Gastrocnemius medialis (tissue), 4 donors: ENCODE measurements around the gene RNF220. TPM values are rescaled to one million over a fixed set of nuclear protein-coding genes. Genes with fewer than 3 reads are reported as not detected.

Source experiments
- ATAC-seq, 2 donors: fragments of 150-250 bp; one replicate each; pipeline ENCODE4 v1.9.1; 2016
- DNase-seq, 2 donors: peaks; one replicate each; pipeline ENCODE4 v3.0.0-alpha.2; 2019
- H3K27ac ChIP-seq, 4 donors: fragments of 200-600 bp; sonication (generic); 1 replicate in 1 of 4; 2 replicates in 3 of 4; pipeline ENCODE4 v1.5.1; 2016 to 2018; ENCODE audit warnings: mild to moderate bottlenecking in 2 of 4, moderate library complexity in 1 of 4
- H3K27me3 ChIP-seq, 3 donors: fragments of 200-600 bp; sonication (generic) in 2 of 3; 1 replicate in 1 of 3; 2 replicates in 2 of 3; pipeline versions ENCODE4 v1.5.1 to v1.6.0; 2016 to 2019; ENCODE audit warnings: mild to moderate bottlenecking in 1 of 3, moderate library complexity in 1 of 3
- H3K36me3 ChIP-seq, 2 donors: fragments of 200-600 bp; sonication (generic) in 1 of 2; one replicate each; pipeline ENCODE4 v1.5.1; 2017 to 2018
- H3K4me1 ChIP-seq, 2 donors: fragments of 200-600 bp; sonication (generic) in 1 of 2; one replicate each; pipeline ENCODE4 v1.5.1; 2016 to 2017; ENCODE audit warnings: mild to moderate bottlenecking in 2 of 2
- H3K4me3 ChIP-seq, 4 donors: fragments of 200-600 bp; sonication (generic) in 3 of 4; 1 replicate in 1 of 4; 2 replicates in 3 of 4; pipeline ENCODE4 v1.5.1; 2016 to 2019; ENCODE audit warnings: mild to moderate bottlenecking in 2 of 4
- H3K9me3 ChIP-seq, 3 donors: fragments of 200-600 bp; sonication (generic) in 2 of 3; 1 replicate in 1 of 3; 2 replicates in 2 of 3; pipeline ENCODE4 v1.5.1; 2016 to 2019
- POLR2A ChIP-seq, 2 donors: fragments of 450-650 bp; IDR thresholded peaks; one replicate each; pipeline ENCODE4 v1.6.1; 2017; ENCODE audit warnings: antibody characterized with exemption in 2 of 2, mild to moderate bottlenecking in 2 of 2, moderate library complexity in 2 of 2
- in situ Hi-C, 4 donors: fragments of 200-750 bp; cut with MboI; loops; one replicate each; pipeline versions ENCODE4 v1.15.0 to v1.8.0; 2017; ENCODE audit warnings: low sequenced_read_pairs in 4 of 4
- intact Hi-C: fragments of 100-400 bp; cut with DNase I; formaldehyde crosslinking; loops from one replicate; pipeline ENCODE4 v1.15.1; 2023; ENCODE audit warnings: low total_unique reads
- total RNA-seq, 4 donors: library from RNA; depleted of rRNA; stranded (reverse); fragments of >200 nt; gene quantifications; one replicate each; pipeline versions ENCODE4 v1.1.0 to v1.2.3, GENCODE V29; 2016
- TF ChIP-seq, protein P1 (sequence below), 5 experiments: fragments of 450-650 bp in 3 of 5; fragments of 200-600 bp in 2 of 5; sonication (generic) in 2 of 5; IDR thresholded peaks in 4 of 5; conservative IDR thresholded peaks in 1 of 5; 1 replicate in 4 of 5; 2 replicates in 1 of 5; pipeline ENCODE4 v1.5.1; 2016 to 2019; ENCODE audit warnings: antibody characterized with exemption in 5 of 5, mild to moderate bottlenecking in 3 of 5, moderate library complexity in 3 of 5

Gene RNF220
- total RNA-seq, 4 donors from 2014 or later: 91.2 to 172 (median 128) TPM

DNA sequence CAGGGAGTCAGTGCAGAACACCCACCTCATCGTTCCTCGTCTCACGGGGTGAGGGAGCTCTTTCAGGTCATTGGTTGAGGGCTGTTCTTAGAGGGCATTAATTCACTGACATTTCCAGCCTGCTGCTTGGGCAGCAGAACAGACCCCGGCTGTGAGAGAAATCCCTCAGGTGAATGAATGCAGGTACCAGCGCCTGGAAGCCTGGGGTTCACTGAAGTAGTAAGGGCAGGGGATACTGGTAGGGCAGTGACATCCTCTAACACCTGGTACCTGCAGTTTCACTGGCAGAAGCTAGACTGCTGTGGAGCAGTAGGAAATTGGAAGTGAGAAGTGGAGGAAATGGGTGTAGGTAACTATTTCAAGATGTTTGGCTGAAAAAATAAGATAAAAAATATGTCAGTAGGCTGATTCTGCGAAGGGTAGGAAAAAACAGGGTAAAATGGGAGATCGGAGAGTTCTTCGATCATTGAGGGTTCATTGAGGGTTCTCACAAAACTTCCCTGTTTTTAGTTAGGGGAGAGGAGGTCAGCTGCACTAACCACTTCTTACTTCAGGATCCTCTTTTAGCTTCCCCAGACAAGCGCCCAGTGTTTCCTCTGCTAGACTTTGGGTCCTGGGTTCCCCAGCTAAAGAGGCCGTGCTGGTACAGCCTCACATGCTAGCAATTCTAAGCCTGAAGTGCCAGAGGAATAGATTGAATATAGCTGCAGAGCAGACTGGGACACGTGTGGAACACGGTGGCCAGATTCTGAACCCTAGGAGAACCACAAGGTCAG is 55.2 kb downstream of the RNF220 start:
- ATAC-seq (no peak), DNase-seq (no peak)
- Histone ChIP-seq H3K9me3 (no peaks in the 10 kb centered on the region), H3K27me3 (peaks cover 0 to 14% (median 0%) of the 10 kb centered on the region in 3 donors), H3K36me3 (no peaks in the 10 kb centered on the region), H3K27ac (no peak overlapping the region), H3K4me3 (no peak overlapping the region), H3K4me1 (no peaks in the 10 kb centered on the region)
- intact Hi-C loops: no loop called here
- in situ Hi-C loops: no loop called here
- TF ChIP-seq POLR2A (IDR thresholded peaks at IDR 0.05): no peak
- TF ChIP-seq, protein P1, sequence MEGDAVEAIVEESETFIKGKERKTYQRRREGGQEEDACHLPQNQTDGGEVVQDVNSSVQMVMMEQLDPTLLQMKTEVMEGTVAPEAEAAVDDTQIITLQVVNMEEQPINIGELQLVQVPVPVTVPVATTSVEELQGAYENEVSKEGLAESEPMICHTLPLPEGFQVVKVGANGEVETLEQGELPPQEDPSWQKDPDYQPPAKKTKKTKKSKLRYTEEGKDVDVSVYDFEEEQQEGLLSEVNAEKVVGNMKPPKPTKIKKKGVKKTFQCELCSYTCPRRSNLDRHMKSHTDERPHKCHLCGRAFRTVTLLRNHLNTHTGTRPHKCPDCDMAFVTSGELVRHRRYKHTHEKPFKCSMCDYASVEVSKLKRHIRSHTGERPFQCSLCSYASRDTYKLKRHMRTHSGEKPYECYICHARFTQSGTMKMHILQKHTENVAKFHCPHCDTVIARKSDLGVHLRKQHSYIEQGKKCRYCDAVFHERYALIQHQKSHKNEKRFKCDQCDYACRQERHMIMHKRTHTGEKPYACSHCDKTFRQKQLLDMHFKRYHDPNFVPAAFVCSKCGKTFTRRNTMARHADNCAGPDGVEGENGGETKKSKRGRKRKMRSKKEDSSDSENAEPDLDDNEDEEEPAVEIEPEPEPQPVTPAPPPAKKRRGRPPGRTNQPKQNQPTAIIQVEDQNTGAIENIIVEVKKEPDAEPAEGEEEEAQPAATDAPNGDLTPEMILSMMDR (IDR thresholded peaks at IDR 0.05 in 4 of 5, conservative IDR thresholded peaks at IDR 0.05 in 1 of 5): no peak

DNA sequence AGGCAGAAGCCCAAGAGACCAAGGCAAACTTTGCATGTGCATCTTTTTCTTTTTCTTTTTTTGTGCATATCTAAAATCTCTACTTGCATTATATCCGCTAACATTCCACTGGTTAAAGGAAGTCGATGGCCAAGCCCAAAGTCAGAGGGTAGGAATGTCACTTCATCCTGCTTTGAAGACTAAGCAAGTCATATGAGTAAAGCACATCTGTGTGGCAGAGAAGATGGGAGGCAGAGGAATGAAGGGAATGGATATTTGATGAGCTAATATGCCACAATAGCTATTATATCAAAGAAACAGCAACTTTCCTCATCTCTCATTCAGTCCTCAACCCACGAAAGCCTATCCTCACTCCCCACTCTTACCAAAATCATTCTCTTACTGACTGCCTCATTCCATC is 59.3 kb downstream of the RNF220 start:
- in situ Hi-C loops: no loop called here

DNA sequence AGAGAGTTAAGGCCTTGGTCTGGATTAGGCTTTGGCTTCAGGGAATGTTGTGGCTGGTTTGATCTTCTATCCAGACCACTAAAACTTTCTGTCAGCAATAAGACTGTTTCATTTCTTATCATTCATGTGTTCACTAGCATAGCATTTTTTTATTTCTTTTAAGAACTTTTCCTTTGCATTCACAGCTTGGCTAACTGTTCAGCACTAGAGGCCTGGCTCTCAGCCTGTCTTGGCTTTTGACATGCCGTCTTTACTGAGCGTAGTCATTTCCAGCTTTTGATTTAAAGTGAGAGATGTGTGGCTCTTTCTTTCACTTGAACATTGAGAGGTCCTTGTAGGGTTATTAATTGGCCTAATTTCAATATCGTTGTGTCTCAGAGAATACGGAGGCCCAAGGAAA is 62.5 kb downstream of the RNF220 start:
- H3K27ac ChIP-seq: no peak overlapping the region
- in situ Hi-C loops: no loop called here
- H3K4me1 ChIP-seq: no peaks in the 10 kb centered on the region
- intact Hi-C loops: no loop called here
- ATAC-seq (no peak), DNase-seq (no peak)
- no peak for TF ChIP-seq POLR2A (IDR thresholded peaks at IDR 0.05)
- TF ChIP-seq, protein P1 (IDR thresholded peaks at IDR 0.05 in 4 of 5, conservative IDR thresholded peaks at IDR 0.05 in 1 of 5): no peak
- no peaks in the 10 kb centered on the region for H3K9me3 ChIP-seq
- H3K4me3 ChIP-seq: no peak overlapping the region
- H3K36me3 ChIP-seq: no peaks in the 10 kb centered on the region
- H3K27me3 ChIP-seq: peaks cover 0 to 10% (median 0%) of the 10 kb centered on the region in 3 donors

More for the DNA sequence above, 59.3 kb downstream of the RNF220 start:
- no peak overlapping the region for H3K4me3 ChIP-seq
- intact Hi-C loops: no loop called here
- peaks cover 0 to 10% (median 0%) of the 10 kb centered on the region in 3 donors for H3K27me3 ChIP-seq
- ATAC-seq: no peak
- H3K9me3 ChIP-seq: no peaks in the 10 kb centered on the region
- DNase-seq: no peak
- H3K27ac ChIP-seq: no peak overlapping the region
- no peaks in the 10 kb centered on the region for H3K36me3 ChIP-seq
- TF ChIP-seq, protein P1 (IDR thresholded peaks at IDR 0.05 in 4 of 5, conservative IDR thresholded peaks at IDR 0.05 in 1 of 5): no peak
- no peak for TF ChIP-seq POLR2A (IDR thresholded peaks at IDR 0.05)
- no peaks in the 10 kb centered on the region for H3K4me1 ChIP-seq

DNA sequence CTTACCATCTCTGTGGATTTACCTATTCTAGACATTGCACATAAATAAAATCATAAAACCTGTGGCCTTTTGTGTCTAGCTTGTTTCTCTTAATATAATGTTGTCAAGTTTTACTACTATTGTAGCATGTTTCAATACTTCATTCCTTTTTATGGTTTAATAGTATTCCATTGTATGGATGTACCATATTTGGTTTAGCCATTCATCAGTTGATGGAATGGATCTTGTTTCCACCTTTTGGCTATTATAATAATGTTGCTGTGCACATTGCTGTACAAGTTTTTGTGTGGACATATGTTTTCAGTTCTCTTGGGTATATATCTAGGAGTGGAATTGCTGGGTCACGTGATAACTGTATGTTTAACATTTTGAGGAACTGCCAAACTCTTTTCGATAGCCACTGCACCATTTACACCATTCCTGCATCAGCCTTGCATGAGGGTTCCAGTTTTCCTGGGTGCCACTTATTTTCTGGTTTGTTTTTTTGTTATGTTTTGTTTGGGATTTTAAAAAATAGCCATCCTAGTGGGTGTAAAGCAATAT is 66.9 kb downstream of the RNF220 start:
- no peak for DNase-seq
- no peaks in the 10 kb centered on the region for H3K4me1 ChIP-seq
- no peak for ATAC-seq
- H3K36me3 ChIP-seq: no peaks in the 10 kb centered on the region
- H3K27ac ChIP-seq: no peak overlapping the region
- intact Hi-C loops (no loop called here), in situ Hi-C loops (no loop called here)
- no peaks in the 10 kb centered on the region for H3K27me3 ChIP-seq
- no peak overlapping the region for H3K4me3 ChIP-seq
- H3K9me3 ChIP-seq: no peaks in the 10 kb centered on the region
- no peak for TF ChIP-seq POLR2A (IDR thresholded peaks at IDR 0.05)
- TF ChIP-seq, protein P1 (IDR thresholded peaks at IDR 0.05 in 4 of 5, conservative IDR thresholded peaks at IDR 0.05 in 1 of 5): no peak
